Natural killer cell (primary cell): ENCODE measurements around the gene RTN4. TPM values are rescaled to one million over a fixed set of nuclear protein-coding genes. Genes with fewer than 3 reads are reported as not detected.
A peak's percentile ranks its signal among the peaks of the same experiment; 100 is the strongest.

Experiments
- ATAC-seq, 3 donors: fragments of 150-1000 bp in 2 of 3; fragments of 200-7000 bp in 1 of 3; cut with Tn5 transposase; 1 replicate in 1 of 3; 2 replicates in 2 of 3; pipeline ENCODE4 v1.10.0; 2021; ENCODE audit warnings: mild to moderate bottlenecking in 2 of 3, moderate library complexity in 2 of 3
- DNase-seq, 2 donors: peaks; one replicate each; pipeline versions ENCODE4 v3.0.0 to v3.0.0-alpha.2; 2013 to 2021; ENCODE audit warnings: mixed read lengths in 1 of 2
- H3K27ac ChIP-seq: one replicate; pipeline ENCODE4 v1.5.1; 2013; ENCODE audit warnings: mild to moderate bottlenecking, low read length
- H3K27me3 ChIP-seq: one replicate; pipeline ENCODE4 v1.6.1; 2013; ENCODE audit warnings: low read length; ENCODE audit not compliant: control insufficient read depth, insufficient read depth
- H3K36me3 ChIP-seq: one replicate; pipeline ENCODE4 v1.6.1; 2013; ENCODE audit warnings: low read length; ENCODE audit not compliant: control insufficient read depth, insufficient read depth
- H3K4me1 ChIP-seq: one replicate; pipeline ENCODE4 v1.6.1; 2013; ENCODE audit warnings: low read length; ENCODE audit not compliant: control insufficient read depth, insufficient read depth
- H3K4me3 ChIP-seq: one replicate; pipeline ENCODE4 v1.5.1; 2013; ENCODE audit warnings: low read length
- H3K9me3 ChIP-seq: one replicate; pipeline ENCODE4 v1.6.1; 2013; ENCODE audit warnings: low read length; ENCODE audit not compliant: control insufficient read depth, insufficient read depth
- H3K27ac Mint-ChIP-seq, 2 donors: one replicate each; pipeline ENCODE4 v1.8.0; 2022; ENCODE audit warnings: mild to moderate bottlenecking in 2 of 2, mixed read lengths in 2 of 2, moderate library complexity in 1 of 2
- H3K27me3 Mint-ChIP-seq, 2 donors: one replicate each; pipeline ENCODE4 v1.8.0; 2022; ENCODE audit warnings: low read depth in 2 of 2, mixed read lengths in 2 of 2
- H3K36me3 Mint-ChIP-seq: one replicate; pipeline ENCODE4 v1.8.0; 2022; ENCODE audit warnings: mixed read lengths
- H3K4me1 Mint-ChIP-seq, 2 donors: one replicate each; pipeline ENCODE4 v1.8.0; 2022; ENCODE audit warnings: mixed read lengths in 2 of 2
- H3K4me3 Mint-ChIP-seq: one replicate; pipeline ENCODE4 v1.8.0; 2022; ENCODE audit warnings: mild to moderate bottlenecking, moderate library complexity, mixed read lengths
- H3K9me3 Mint-ChIP-seq, 2 donors: one replicate each; pipeline ENCODE4 v1.8.0; 2022; ENCODE audit warnings: mixed read lengths in 2 of 2
- WGBS: methylation state at CpG from one replicate; pipeline ENCODE4 v1.1.7; 2013; ENCODE audit warnings: missing lambda C conversion rate; ENCODE audit not compliant: insufficient coverage; 5-methylcytosine and 5-hydroxymethylcytosine counted together
- intact Hi-C: fragments of 100-400 bp; cut with micrococcal nuclease; formaldehyde crosslinking; loops from one replicate; pipeline ENCODE4 v1.14.2; 2022
- total RNA-seq, 4 donors: library from RNA; stranded (reverse); fragments of 120-200 nt in 1 of 4; gene quantifications; one replicate each; pipeline versions ENCODE4 v1.2.3 to v1.2.4, GENCODE V29; 2013 to 2022
- TF ChIP-seq, protein P1 (sequence below): fragments of 200-600 bp; IDR thresholded peaks from one replicate; pipeline ENCODE4 v1.8.0; 2022; ENCODE audit warnings: antibody characterized with exemption

The RTN4 gene
- total RNA-seq, 3 donors from 2014 or later (not counting 1 experiment from before 2014, with no cell fraction given) = 100 to 117 (median 109) TPM

DNA sequence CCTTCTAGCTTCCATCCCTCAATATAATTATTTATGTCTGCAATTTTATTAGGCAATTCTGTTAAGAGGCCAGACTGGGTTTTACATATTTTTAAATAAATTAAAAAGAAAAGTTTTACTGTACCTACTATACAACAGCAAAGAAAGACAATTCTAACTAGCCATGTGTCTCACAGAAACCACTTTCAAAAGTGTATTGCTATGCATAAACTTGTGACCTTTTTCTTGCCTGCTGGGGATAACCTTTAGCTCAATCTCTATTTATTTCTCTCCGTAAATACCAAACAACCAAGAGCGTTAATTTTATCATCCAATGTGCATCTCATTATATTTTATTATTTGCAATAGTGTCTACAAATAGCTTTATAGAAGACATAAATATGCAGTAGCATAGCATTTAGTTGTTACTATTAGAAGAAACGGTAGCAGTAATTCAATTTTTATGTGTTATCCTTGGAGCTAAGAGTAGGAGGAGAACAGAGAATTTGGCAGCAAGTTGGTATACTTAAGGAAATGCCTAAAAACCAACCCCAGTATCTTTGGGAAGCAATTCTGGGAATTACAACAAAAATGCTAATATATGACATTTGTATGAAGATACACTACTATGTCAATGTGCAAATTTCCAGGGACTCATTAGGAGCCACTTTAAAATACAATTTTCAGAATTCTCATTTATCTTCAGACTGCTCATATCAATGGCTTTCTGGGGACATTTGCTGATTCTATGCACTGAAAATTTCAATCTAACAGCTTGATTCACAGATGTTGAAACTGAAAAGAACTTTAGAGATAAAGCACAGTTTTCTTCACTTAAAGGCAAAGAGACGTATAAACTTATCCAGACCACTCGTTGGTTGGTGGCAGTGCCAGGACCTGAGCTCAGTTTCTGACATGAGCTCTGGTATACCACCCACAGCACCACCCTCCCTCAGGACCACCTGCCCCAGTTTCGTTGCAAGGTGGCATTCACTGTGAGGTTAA, 23.0 kb upstream of the RTN4 start:
- TF ChIP-seq, protein P1, sequence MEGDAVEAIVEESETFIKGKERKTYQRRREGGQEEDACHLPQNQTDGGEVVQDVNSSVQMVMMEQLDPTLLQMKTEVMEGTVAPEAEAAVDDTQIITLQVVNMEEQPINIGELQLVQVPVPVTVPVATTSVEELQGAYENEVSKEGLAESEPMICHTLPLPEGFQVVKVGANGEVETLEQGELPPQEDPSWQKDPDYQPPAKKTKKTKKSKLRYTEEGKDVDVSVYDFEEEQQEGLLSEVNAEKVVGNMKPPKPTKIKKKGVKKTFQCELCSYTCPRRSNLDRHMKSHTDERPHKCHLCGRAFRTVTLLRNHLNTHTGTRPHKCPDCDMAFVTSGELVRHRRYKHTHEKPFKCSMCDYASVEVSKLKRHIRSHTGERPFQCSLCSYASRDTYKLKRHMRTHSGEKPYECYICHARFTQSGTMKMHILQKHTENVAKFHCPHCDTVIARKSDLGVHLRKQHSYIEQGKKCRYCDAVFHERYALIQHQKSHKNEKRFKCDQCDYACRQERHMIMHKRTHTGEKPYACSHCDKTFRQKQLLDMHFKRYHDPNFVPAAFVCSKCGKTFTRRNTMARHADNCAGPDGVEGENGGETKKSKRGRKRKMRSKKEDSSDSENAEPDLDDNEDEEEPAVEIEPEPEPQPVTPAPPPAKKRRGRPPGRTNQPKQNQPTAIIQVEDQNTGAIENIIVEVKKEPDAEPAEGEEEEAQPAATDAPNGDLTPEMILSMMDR = no peak
- DNase-seq (no peak), ATAC-seq (no peak)
- peaks cover 7 to 10% of the 10 kb centered on the region in 2 donors for H3K27me3 Mint-ChIP-seq
- H3K27ac Mint-ChIP-seq = no peak overlapping the region
- H3K4me3 Mint-ChIP-seq = no peak overlapping the region
- no peak overlapping the region for H3K27ac ChIP-seq
- H3K36me3 ChIP-seq = no peaks in the 10 kb centered on the region
- H3K4me1 ChIP-seq = no peaks in the 10 kb centered on the region
- no peaks in the 10 kb centered on the region for H3K4me1 Mint-ChIP-seq
- H3K27me3 ChIP-seq = no peaks in the 10 kb centered on the region
- 84% methylated on average over 3 of the region's 6 CpGs for WGBS
- H3K4me3 ChIP-seq = no peak overlapping the region
- intact Hi-C loops = no loop called here
- no peaks in the 10 kb centered on the region for H3K9me3 Mint-ChIP-seq
- H3K9me3 ChIP-seq = no peaks in the 10 kb centered on the region
- no peaks in the 10 kb centered on the region for H3K36me3 Mint-ChIP-seq

DNA sequence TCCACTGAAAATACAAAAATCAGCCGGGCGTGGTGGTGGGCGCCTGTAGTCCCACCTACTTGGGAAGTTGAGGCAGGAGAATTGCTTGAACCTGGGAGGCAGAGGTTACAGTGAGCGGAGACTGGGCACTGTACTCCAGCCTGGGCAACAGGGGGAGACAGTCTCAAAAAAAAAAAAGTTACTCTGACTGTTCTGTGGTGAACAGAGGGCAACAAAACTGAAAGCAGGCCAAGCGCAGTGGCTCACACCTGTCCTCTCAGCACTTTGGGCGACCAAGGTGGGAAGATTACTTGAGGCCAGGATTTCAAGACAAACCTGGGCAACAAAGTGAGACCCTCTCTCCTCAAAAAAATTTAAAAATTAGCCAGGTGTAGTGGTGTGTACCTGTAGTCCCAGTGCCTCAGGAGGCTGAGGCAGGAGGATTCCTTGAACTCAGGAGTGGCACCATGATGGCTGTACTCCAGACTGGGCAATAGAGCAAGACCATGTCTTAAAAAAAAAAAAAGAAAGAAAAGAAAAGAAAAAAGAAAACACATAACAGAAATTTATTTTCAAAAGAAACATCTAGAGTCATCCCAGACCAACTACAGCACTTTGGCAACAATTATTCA, 13.6 kb upstream of the RTN4 start:
- Histone ChIP-seq H3K9me3 (no peaks in the 10 kb centered on the region), H3K27ac (no peak overlapping the region), H3K4me3 (no peak overlapping the region), H3K27me3 (no peaks in the 10 kb centered on the region), H3K36me3 (no peaks in the 10 kb centered on the region), H3K4me1 (no peaks in the 10 kb centered on the region)
- DNase-seq (no peak), ATAC-seq (peak in 2 of 3 donors; percentile 49 to 60)
- Mint-ChIP-seq H3K4me3 (no peak overlapping the region), H3K9me3 (no peaks in the 10 kb centered on the region), H3K36me3 (no peaks in the 10 kb centered on the region), H3K27me3 (no peaks in the 10 kb centered on the region), H3K4me1 (no peaks in the 10 kb centered on the region), H3K27ac (no peak overlapping the region)
- intact Hi-C loops = no loop called here
- 79% methylated on average over 6 of the region's 6 CpGs for WGBS
- TF ChIP-seq, protein P1 = no peak

DNA sequence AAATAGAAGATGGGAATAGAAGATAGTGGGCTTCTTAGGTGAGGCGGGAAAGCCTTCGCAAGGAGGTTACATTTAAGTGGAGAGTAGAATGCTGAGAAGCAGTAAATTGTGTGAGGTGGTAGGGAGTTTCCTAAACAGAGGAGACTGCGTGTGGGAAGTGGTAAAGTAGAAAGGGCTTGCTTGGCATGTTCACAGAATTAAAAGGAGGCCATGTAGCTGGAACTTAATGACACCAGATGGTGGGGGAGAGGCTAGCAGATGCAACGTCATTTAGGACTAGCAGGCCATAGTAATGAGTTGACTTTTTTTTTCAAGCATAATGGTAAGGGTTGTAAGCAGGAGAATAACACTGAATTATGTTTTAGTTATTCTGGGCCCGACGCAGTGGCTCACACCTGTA, 13.0 kb upstream of the RTN4 start:
- Mint-ChIP-seq H3K27me3 (no peaks in the 10 kb centered on the region), H3K27ac (no peak overlapping the region), H3K4me1 (no peaks in the 10 kb centered on the region), H3K4me3 (no peak overlapping the region), H3K9me3 (no peaks in the 10 kb centered on the region), H3K36me3 (no peaks in the 10 kb centered on the region)
- Histone ChIP-seq H3K27me3 (no peaks in the 10 kb centered on the region), H3K27ac (no peak overlapping the region), H3K9me3 (no peaks in the 10 kb centered on the region), H3K4me3 (no peak overlapping the region), H3K4me1 (no peaks in the 10 kb centered on the region), H3K36me3 (no peaks in the 10 kb centered on the region)
- intact Hi-C loops = no loop called here
- ATAC-seq = peak in 2 of 3 donors; percentile 33 to 42
- WGBS = 85% methylated on average over 6 of the region's 6 CpGs
- TF ChIP-seq, protein P1 = no peak
- DNase-seq = peak in 1 of 2 donors; percentile 44
